Astrocyte of the cerebellum (primary cell): Measurements from ENCODE around the gene CCDC9B.

Experiments
- DNase-seq: peaks from one replicate; pipeline ENCODE4 v3.0.0-alpha.2; 2011; ENCODE audit warnings: low read depth
- H3K4me3 ChIP-seq: 2 replicates; pipeline ENCODE4 v1.5.1; 2011; ENCODE audit warnings: mild to moderate bottlenecking, low read depth, low read length, moderate library complexity
- in situ Hi-C: cut with HindIII; loops from 2 replicates; pipeline ENCODE4 v1.10.0; 2017; ENCODE audit warnings: low sequenced_read_pairs
- TF ChIP-seq, protein P1 (sequence below): IDR thresholded peaks from 2 replicates; pipeline ENCODE4 v1.5.1; 2012; ENCODE audit warnings: low read length, low read depth, moderate library complexity, mild to moderate bottlenecking; ENCODE audit errors: missing control alignments

Gene CCDC9B

DNA sequence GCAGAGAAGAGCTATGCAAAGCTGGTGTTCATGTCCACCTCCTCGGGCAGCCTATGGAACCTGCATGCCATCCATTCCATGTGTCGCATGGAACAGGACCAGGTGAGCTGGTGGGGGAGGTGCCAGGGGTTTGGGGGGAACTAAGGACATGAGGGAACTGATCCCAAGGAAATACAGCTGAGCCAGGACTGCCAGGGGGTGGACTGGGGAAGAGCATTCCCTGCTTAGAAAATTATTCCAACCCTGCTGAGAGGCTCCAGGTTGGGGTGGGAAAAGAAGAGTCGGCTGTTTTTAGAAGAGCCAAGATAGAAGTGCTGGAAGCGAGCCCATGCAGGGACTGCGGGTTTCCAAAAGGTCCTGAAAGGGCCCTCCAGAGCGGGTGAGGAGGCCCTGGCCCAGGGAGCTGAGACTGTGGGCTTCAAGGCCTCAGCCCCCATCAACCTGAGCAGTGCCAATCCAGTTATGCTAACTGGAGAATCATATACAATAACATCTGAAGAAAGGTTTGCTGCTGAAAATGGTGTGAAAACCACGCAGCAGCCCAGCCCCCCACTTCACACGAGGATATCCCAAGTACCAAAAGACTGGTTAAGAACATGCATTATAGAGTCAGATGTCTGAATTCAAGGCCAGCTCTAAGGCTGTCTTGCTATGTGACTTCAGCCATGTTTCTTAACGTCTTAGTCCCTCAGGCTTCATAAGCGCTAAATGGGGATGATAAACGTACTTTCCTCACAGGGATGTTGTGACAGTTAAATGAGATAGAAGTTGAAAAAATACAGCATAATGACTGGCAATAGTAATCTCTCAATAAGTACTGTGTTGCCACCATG is 25.1 kb upstream of the CCDC9B start:
- in situ Hi-C loops: no loop called here
- TF ChIP-seq, protein P1, sequence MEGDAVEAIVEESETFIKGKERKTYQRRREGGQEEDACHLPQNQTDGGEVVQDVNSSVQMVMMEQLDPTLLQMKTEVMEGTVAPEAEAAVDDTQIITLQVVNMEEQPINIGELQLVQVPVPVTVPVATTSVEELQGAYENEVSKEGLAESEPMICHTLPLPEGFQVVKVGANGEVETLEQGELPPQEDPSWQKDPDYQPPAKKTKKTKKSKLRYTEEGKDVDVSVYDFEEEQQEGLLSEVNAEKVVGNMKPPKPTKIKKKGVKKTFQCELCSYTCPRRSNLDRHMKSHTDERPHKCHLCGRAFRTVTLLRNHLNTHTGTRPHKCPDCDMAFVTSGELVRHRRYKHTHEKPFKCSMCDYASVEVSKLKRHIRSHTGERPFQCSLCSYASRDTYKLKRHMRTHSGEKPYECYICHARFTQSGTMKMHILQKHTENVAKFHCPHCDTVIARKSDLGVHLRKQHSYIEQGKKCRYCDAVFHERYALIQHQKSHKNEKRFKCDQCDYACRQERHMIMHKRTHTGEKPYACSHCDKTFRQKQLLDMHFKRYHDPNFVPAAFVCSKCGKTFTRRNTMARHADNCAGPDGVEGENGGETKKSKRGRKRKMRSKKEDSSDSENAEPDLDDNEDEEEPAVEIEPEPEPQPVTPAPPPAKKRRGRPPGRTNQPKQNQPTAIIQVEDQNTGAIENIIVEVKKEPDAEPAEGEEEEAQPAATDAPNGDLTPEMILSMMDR: no peak
- DNase-seq: no peak
- H3K4me3 ChIP-seq: no peak overlapping the region

DNA sequence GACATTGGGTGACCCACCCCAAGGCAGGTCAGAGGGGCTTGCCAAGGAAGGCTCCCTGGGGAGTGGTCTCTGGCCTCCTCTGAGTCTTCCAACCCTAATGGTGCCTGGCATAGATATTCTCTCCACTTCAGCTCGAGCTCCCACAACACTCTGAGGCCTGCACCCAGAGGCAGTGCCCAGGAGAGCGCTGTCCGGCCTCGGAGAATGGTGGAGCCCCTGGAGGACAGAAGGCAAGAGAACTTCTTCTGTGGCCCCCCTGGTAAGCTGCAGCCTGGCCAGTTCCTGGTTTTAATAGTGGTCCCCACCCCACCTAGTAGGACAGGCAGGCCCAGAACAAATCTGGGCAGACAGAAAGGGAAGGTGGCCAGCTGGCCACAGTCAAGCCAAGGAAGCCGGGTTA is 24.3 kb upstream of the CCDC9B start:
- no peak for DNase-seq
- no peak overlapping the region for H3K4me3 ChIP-seq
- TF ChIP-seq, protein P1: no peak
- in situ Hi-C loops: no loop called here

DNA sequence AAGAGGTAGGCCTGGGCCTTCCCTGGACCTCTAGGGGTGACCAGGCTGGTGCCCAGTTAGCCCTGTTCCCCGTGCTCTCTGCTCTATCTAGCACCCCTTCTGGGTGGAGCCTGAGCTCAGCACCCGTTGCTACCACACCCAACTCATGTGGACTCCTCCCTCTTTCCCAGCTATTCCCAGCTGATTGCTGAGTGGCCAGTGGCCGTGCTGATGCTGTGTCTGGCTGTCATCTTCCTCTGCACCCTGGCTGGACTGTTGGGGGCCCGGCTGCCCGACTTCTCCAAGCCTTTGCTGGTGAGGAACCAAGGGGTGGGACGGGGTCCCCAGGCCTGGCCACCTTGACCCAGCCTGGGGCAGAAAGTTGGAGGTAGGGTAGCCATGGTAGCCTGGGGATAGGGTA is 23.5 kb upstream of the CCDC9B start:
- DNase-seq: no peak
- TF ChIP-seq, protein P1: no peak
- in situ Hi-C loops: no loop called here
- H3K4me3 ChIP-seq: no peak overlapping the region

DNA sequence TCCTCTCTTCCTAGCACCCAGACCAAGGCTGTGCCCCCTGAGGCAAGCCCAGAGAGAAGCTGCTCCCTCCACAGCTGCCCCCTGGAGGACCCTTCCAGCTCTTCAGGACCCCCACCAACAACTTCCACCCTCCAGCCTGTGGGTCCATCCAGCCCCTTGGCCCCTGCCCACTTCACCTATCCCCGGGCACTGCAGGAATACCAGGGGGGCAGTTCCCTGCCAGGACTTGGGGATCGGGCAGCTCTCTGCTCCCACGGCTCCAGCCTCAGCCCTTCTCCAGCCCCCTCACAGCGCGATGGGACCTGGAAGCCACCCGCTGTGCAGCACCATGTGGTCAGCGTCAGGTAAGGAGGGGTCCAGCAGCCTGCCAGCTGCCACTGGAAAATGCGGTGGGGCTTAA is 22.9 kb upstream of the CCDC9B start:
- no peak for DNase-seq
- in situ Hi-C loops: no loop called here

DNA sequence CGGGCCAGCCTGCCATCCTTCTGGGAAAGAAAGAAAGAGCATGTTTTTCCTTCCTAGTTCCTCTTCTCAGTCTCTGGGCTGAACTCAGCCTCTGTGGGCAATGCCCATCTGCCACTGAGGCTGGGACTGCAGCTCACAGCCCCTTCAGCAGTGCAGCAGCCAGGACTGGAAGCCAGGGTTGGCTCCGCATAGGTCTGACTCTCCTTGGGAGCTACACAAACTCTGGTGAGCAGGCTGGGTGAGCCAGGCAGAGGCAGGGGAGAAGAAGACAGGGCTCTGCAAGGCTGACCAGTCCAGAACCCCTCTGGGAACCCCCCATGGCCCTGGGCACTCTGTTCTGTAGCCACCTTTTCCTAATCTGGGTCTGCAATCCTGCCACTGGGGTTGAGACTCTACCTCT is 20.9 kb upstream of the CCDC9B start:
- TF ChIP-seq, protein P1: no peak
- no peak overlapping the region for H3K4me3 ChIP-seq
- DNase-seq: no peak
- in situ Hi-C loops: no loop called here

More for the DNA sequence above, 22.9 kb upstream of the CCDC9B start:
- TF ChIP-seq, protein P1: no peak
- no peak overlapping the region for H3K4me3 ChIP-seq

DNA sequence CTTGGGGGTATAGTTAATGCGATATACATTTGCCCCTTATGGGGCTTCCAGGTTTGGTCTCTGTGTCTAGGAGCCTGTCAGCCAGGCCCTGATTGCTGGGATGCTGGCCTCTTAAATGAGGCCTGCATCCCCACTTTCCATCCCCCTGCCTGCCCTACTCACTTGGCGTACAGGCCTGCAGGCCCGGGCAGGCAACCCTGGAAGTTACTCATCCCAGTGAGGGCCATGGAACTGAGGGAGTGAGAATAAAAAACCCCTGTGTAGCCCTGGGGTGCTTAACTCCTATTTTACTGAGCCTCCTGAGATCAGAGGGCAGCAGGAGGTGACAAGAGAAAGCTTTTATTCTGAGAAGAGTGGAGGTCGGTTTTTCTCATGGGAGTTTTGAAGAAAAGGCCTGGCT is 19.3 kb upstream of the CCDC9B start:
- H3K4me3 ChIP-seq: no peak overlapping the region
- in situ Hi-C loops: no loop called here

More for the DNA sequence above, 19.3 kb upstream of the CCDC9B start:
- DNase-seq: no peak
- TF ChIP-seq, protein P1: no peak
